ENCODE results near the gene KSR1. TPM values are rescaled to one million over a fixed set of nuclear protein-coding genes. Genes with fewer than 3 reads are reported as not detected.

The KSR1 gene
- polyA plus RNA-seq, 1 donor from 2014 or later: 9.2 TPM

DNA sequence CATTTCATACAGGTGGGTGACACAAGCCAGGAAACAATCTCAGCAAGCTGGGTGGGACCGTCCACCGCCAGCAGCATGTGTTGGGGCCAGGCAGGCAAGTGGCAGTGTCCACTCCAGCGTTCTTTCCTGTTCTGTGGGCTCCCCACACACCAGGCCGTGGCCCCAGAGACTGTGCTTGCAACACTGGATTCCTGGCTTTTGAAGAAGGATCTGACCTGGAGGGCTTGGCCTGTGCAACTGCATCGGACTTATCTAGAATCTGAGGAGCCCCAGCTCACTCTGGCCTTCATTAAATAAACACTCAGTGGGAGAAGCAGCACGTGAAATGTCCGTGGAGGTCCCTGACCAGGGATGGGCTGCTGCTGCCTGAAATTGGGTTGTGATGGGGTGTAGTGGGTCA, 3.2 kb downstream of the KSR1 start:
- Histone ChIP-seq H3K27ac (ENCODE audit: low read length) (no peak overlapping the region), H3K9ac (ENCODE audit: low read length) (no peak overlapping the region), H4K20me1 (ENCODE audit: insufficient read depth) (no peaks in the 10 kb centered on the region)

DNA sequence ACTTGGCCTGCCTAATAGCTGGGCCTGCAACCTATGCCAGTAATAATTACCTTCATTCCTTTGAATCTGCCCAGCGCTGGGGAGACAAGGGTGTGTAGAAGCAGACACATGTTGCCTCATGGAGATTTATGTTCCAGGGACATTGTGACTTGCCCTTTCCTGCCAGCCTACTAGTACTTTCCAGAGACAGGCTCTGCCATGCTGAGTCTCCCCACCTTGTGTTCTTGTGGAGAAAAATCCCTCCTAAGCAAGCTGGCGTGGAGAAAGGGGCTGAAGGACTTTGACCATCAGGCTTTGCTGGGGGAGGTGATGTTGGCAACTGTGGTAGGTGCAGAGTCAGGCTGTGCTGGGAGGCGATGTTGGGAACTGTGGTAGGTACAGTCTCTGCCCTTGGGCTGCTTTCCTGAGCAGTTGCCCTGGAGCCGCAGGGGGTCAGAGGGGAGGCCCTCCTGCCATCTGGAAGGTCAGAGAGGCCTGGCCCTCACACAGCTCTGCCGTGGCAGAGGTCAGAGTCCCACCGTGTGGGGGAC, 4.0 kb downstream of the KSR1 start:
- no peak overlapping the region for H3K4me2 ChIP-seq (ENCODE audit: low read length)
- H3K4me3 ChIP-seq (ENCODE audit: low read length): no peak overlapping the region
- no peaks in the 10 kb centered on the region for H3K9me3 ChIP-seq (ENCODE audit: low read length)
- H3K9ac ChIP-seq (ENCODE audit: low read length): no peak overlapping the region
- H3K9me2 ChIP-seq (ENCODE audit: insufficient read depth, low read length): no peaks in the 10 kb centered on the region
- H3K27ac ChIP-seq (ENCODE audit: low read length): no peak overlapping the region
- no peak overlapping the region for H2AFZ ChIP-seq (ENCODE audit: low read depth, low read length)
- no peaks in the 10 kb centered on the region for H3F3A ChIP-seq (ENCODE audit: insufficient read depth, low read length, poor library complexity, severe bottlenecking)
- no peaks in the 10 kb centered on the region for H4K20me1 ChIP-seq (ENCODE audit: insufficient read depth)
- H3K27me3 ChIP-seq (ENCODE audit: insufficient read depth, low read depth, low read length): no peaks in the 10 kb centered on the region
- H3K36me3 ChIP-seq (ENCODE audit: insufficient read depth, low read length): no peaks in the 10 kb centered on the region
- TF ChIP-seq, protein P1, sequence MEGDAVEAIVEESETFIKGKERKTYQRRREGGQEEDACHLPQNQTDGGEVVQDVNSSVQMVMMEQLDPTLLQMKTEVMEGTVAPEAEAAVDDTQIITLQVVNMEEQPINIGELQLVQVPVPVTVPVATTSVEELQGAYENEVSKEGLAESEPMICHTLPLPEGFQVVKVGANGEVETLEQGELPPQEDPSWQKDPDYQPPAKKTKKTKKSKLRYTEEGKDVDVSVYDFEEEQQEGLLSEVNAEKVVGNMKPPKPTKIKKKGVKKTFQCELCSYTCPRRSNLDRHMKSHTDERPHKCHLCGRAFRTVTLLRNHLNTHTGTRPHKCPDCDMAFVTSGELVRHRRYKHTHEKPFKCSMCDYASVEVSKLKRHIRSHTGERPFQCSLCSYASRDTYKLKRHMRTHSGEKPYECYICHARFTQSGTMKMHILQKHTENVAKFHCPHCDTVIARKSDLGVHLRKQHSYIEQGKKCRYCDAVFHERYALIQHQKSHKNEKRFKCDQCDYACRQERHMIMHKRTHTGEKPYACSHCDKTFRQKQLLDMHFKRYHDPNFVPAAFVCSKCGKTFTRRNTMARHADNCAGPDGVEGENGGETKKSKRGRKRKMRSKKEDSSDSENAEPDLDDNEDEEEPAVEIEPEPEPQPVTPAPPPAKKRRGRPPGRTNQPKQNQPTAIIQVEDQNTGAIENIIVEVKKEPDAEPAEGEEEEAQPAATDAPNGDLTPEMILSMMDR (IDR thresholded peaks at IDR 0.05; ENCODE audit: poor library complexity, severe bottlenecking): no peak
- no peak for TF ChIP-seq TAF1 (IDR thresholded peaks at IDR 0.05; ENCODE audit: low read depth)
- no peak for TF ChIP-seq EZH2 (IDR thresholded peaks at IDR 0.05; ENCODE audit: borderline replicate concordance, insufficient read depth, low read length, poor library complexity, severe bottlenecking)
- TF ChIP-seq SMC3 (conservative IDR thresholded peaks at IDR 0.05; ENCODE audit: poor library complexity): no peak
- H3K79me2 ChIP-seq (replicated peaks; ENCODE audit: insufficient read depth, low read length): peaks cover 34% of the 10 kb centered on the region

More for the DNA sequence above, 3.2 kb downstream of the KSR1 start:
- Histone ChIP-seq H3F3A (ENCODE audit: insufficient read depth, low read length, poor library complexity, severe bottlenecking) (no peaks in the 10 kb centered on the region), H3K9me2 (ENCODE audit: insufficient read depth, low read length) (no peaks in the 10 kb centered on the region), H3K4me3 (ENCODE audit: low read length) (no peak overlapping the region), H3K36me3 (ENCODE audit: insufficient read depth, low read length) (no peaks in the 10 kb centered on the region), H3K79me2 (replicated peaks; ENCODE audit: insufficient read depth, low read length) (peaks cover 34% of the 10 kb centered on the region), H3K4me2 (ENCODE audit: low read length) (no peak overlapping the region), H2AFZ (ENCODE audit: low read depth, low read length) (no peak overlapping the region), H3K27me3 (ENCODE audit: insufficient read depth, low read depth, low read length) (no peaks in the 10 kb centered on the region), H3K9me3 (ENCODE audit: low read length) (no peaks in the 10 kb centered on the region)
- TF ChIP-seq EP300 (conservative IDR thresholded peaks at IDR 0.05; ENCODE audit: poor library complexity, severe bottlenecking) (no peak), RAD21 (conservative IDR thresholded peaks at IDR 0.05) (no peak), POLR2AphosphoS5 (IDR thresholded peaks at IDR 0.05) (no peak), TAF1 (IDR thresholded peaks at IDR 0.05; ENCODE audit: low read depth) (no peak)

DNA sequence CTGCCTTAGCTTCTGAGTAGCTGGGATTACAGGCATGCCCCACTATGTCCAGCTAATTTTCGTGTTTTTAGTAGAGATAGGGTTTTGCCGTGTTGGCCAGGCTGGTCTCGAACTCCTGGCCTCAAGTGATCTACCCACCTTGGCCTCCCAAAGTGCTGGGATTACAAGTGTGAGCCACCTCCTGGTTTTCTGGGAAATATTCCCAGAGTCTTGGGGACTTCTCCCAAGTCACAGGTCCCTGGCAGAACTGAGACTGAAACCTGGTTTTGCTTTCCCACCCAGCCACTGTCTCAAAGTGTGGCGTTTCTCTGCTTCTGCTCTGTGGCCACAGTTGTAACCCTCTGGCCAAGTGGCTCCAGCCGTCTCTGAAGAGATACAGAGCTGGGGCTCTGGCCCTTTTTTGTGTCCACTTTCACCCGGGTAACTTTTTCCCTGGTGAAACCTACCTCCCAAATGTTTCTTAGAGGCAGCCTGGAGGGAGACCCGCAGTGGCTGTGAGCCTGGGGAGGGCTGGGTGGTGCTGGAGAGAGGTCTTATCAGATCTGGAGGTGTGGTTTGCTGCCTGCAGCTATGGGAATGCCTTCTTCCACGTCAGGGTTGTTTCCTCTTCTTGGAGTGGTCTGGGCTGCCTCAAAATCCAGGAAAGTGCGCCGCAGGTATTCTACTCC, 5.1 kb downstream of the KSR1 start:
- H3K27me3 ChIP-seq (ENCODE audit: insufficient read depth, low read depth, low read length): no peaks in the 10 kb centered on the region
- no peaks in the 10 kb centered on the region for H3K9me3 ChIP-seq (ENCODE audit: low read length)
- no peaks in the 10 kb centered on the region for H3K9me2 ChIP-seq (ENCODE audit: insufficient read depth, low read length)
- peaks cover 34% of the 10 kb centered on the region for H3K79me2 ChIP-seq (replicated peaks; ENCODE audit: insufficient read depth, low read length)
- TF ChIP-seq POLR2AphosphoS5 (IDR thresholded peaks at IDR 0.05): no peak
- TF ChIP-seq, protein P1 (IDR thresholded peaks at IDR 0.05; ENCODE audit: poor library complexity, severe bottlenecking): no peak
- no peak overlapping the region for H3K4me2 ChIP-seq (ENCODE audit: low read length)
- H4K20me1 ChIP-seq (ENCODE audit: insufficient read depth): no peaks in the 10 kb centered on the region
- H3F3A ChIP-seq (ENCODE audit: insufficient read depth, low read length, poor library complexity, severe bottlenecking): no peaks in the 10 kb centered on the region
- no peaks in the 10 kb centered on the region for H3K36me3 ChIP-seq (ENCODE audit: insufficient read depth, low read length)
- no peak overlapping the region for H3K27ac ChIP-seq (ENCODE audit: low read length)
- H2AFZ ChIP-seq (ENCODE audit: low read depth, low read length): no peak overlapping the region
- no peak overlapping the region for H3K9ac ChIP-seq (ENCODE audit: low read length)
- no peak overlapping the region for H3K4me3 ChIP-seq (ENCODE audit: low read length)
